ENCODE results near the gene TFF1. TPM values are rescaled to one million over a fixed set of nuclear protein-coding genes. Genes with fewer than 3 reads are reported as not detected.

Gene TFF1
- polyA plus RNA-seq, 1 donor from 2014 or later = not detected

DNA sequence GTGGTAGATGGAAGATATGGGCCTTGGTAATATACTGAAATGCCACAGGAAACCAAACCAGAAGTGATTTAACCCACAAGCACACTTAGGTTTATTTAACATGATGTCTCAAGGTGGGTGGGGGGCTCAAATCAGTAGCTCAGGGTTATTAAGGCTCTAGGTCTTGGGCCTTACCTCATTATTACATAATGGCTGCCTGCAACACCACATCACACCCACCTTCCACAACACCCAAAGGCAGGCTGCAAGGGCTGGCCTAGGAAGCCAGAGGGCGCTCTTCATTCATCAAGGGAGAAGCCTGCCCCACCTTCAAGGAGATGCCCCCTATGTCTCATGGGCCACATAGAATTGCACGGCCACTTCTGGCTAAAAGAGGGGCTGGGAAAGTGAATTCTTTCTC is 6.0 kb downstream of the TFF1 start:
- H3K79me2 ChIP-seq (replicated peaks; ENCODE audit: insufficient read depth, low read length) = no peaks in the 10 kb centered on the region
- no peaks in the 10 kb centered on the region for H3F3A ChIP-seq (ENCODE audit: insufficient read depth, low read length, poor library complexity, severe bottlenecking)
- H4K20me1 ChIP-seq (ENCODE audit: insufficient read depth) = no peaks in the 10 kb centered on the region
- no peak overlapping the region for H3K4me3 ChIP-seq (ENCODE audit: low read length)
- H3K9me2 ChIP-seq (ENCODE audit: insufficient read depth, low read length) = no peaks in the 10 kb centered on the region
- H3K27me3 ChIP-seq (ENCODE audit: insufficient read depth, low read depth, low read length) = no peaks in the 10 kb centered on the region
- no peak overlapping the region for H3K27ac ChIP-seq (ENCODE audit: low read length)
- TF ChIP-seq POLR2AphosphoS5 (IDR thresholded peaks at IDR 0.05) = no peak
- TF ChIP-seq EP300 (conservative IDR thresholded peaks at IDR 0.05; ENCODE audit: poor library complexity, severe bottlenecking) = no peak
- no peak for TF ChIP-seq EZH2 (IDR thresholded peaks at IDR 0.05; ENCODE audit: borderline replicate concordance, insufficient read depth, low read length, poor library complexity, severe bottlenecking)
- H3K36me3 ChIP-seq (ENCODE audit: insufficient read depth, low read length) = no peaks in the 10 kb centered on the region
- no peak overlapping the region for H3K4me2 ChIP-seq (ENCODE audit: low read length)
- no peak overlapping the region for H2AFZ ChIP-seq (ENCODE audit: low read depth, low read length)
- H3K9ac ChIP-seq (ENCODE audit: low read length) = no peak overlapping the region
- H3K9me3 ChIP-seq (ENCODE audit: low read length) = no peaks in the 10 kb centered on the region

DNA sequence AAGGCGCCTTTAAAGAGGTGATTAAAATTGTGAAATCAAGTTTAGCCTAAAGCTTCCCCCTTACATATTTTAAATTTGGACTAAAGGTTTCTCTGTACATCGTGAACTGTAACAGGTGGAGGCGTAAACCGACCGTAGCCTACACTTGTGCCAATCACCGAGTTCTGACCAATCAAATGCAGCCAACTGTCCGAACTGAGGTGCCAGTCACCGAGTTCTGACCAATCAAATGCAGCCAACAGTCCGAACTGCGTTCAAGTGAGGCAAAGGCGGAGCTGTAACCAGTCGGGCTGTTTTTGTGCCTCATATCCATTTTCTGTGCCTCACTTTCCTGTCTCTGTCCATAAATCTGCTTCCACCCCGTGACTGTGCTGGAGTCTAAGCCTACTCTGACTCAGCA is 7.4 kb downstream of the TFF1 start:
- no peak overlapping the region for H3K4me2 ChIP-seq (ENCODE audit: low read length)
- no peaks in the 10 kb centered on the region for H3F3A ChIP-seq (ENCODE audit: insufficient read depth, low read length, poor library complexity, severe bottlenecking)
- no peaks in the 10 kb centered on the region for H3K9me2 ChIP-seq (ENCODE audit: insufficient read depth, low read length)
- no peak overlapping the region for H3K9ac ChIP-seq (ENCODE audit: low read length)
- no peaks in the 10 kb centered on the region for H3K36me3 ChIP-seq (ENCODE audit: insufficient read depth, low read length)
- H3K27ac ChIP-seq (ENCODE audit: low read length) = no peak overlapping the region
- TF ChIP-seq, protein P1, sequence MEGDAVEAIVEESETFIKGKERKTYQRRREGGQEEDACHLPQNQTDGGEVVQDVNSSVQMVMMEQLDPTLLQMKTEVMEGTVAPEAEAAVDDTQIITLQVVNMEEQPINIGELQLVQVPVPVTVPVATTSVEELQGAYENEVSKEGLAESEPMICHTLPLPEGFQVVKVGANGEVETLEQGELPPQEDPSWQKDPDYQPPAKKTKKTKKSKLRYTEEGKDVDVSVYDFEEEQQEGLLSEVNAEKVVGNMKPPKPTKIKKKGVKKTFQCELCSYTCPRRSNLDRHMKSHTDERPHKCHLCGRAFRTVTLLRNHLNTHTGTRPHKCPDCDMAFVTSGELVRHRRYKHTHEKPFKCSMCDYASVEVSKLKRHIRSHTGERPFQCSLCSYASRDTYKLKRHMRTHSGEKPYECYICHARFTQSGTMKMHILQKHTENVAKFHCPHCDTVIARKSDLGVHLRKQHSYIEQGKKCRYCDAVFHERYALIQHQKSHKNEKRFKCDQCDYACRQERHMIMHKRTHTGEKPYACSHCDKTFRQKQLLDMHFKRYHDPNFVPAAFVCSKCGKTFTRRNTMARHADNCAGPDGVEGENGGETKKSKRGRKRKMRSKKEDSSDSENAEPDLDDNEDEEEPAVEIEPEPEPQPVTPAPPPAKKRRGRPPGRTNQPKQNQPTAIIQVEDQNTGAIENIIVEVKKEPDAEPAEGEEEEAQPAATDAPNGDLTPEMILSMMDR (IDR thresholded peaks at IDR 0.05; ENCODE audit: poor library complexity, severe bottlenecking) = no peak
- TF ChIP-seq, protein P2, sequence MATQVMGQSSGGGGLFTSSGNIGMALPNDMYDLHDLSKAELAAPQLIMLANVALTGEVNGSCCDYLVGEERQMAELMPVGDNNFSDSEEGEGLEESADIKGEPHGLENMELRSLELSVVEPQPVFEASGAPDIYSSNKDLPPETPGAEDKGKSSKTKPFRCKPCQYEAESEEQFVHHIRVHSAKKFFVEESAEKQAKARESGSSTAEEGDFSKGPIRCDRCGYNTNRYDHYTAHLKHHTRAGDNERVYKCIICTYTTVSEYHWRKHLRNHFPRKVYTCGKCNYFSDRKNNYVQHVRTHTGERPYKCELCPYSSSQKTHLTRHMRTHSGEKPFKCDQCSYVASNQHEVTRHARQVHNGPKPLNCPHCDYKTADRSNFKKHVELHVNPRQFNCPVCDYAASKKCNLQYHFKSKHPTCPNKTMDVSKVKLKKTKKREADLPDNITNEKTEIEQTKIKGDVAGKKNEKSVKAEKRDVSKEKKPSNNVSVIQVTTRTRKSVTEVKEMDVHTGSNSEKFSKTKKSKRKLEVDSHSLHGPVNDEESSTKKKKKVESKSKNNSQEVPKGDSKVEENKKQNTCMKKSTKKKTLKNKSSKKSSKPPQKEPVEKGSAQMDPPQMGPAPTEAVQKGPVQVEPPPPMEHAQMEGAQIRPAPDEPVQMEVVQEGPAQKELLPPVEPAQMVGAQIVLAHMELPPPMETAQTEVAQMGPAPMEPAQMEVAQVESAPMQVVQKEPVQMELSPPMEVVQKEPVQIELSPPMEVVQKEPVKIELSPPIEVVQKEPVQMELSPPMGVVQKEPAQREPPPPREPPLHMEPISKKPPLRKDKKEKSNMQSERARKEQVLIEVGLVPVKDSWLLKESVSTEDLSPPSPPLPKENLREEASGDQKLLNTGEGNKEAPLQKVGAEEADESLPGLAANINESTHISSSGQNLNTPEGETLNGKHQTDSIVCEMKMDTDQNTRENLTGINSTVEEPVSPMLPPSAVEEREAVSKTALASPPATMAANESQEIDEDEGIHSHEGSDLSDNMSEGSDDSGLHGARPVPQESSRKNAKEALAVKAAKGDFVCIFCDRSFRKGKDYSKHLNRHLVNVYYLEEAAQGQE (IDR thresholded peaks at IDR 0.05; ENCODE audit: borderline replicate concordance) = no peak
- TF ChIP-seq SMC3 (conservative IDR thresholded peaks at IDR 0.05; ENCODE audit: poor library complexity) (no peak), MXI1 (conservative IDR thresholded peaks at IDR 0.05; ENCODE audit: poor library complexity, severe bottlenecking) (no peak)
- no peaks in the 10 kb centered on the region for H3K79me2 ChIP-seq (replicated peaks; ENCODE audit: insufficient read depth, low read length)
- no peak overlapping the region for H2AFZ ChIP-seq (ENCODE audit: low read depth, low read length)
- H4K20me1 ChIP-seq (ENCODE audit: insufficient read depth) = no peaks in the 10 kb centered on the region
- H3K9me3 ChIP-seq (ENCODE audit: low read length) = no peaks in the 10 kb centered on the region
- H3K4me3 ChIP-seq (ENCODE audit: low read length) = no peak overlapping the region
- no peaks in the 10 kb centered on the region for H3K27me3 ChIP-seq (ENCODE audit: insufficient read depth, low read depth, low read length)

DNA sequence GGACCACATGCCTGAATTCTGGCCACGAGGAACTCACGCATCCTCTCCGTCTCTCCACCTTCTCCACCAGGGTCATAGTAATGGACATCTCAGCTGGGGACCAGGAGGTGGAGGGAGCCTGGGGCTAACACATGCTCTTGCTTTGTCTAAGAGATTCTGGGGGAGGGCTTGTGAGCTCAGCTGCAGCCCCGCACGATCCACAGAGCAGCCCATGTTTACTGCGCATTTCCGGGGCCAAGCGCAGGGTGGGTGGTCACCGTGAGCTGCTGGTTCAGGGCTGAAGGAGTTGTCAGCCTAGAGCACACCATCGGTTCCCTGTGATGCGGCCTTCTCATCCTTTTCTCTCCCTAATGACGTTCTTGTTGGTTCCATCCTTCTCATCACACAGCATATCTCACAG is 8.1 kb downstream of the TFF1 start:
- H3K4me2 ChIP-seq (ENCODE audit: low read length) = no peak overlapping the region
- no peaks in the 10 kb centered on the region for H3K9me2 ChIP-seq (ENCODE audit: insufficient read depth, low read length)
- no peak overlapping the region for H3K4me3 ChIP-seq (ENCODE audit: low read length)
- no peaks in the 10 kb centered on the region for H3K9me3 ChIP-seq (ENCODE audit: low read length)
- TF ChIP-seq, protein P2 (IDR thresholded peaks at IDR 0.05; ENCODE audit: borderline replicate concordance) = no peak
- TF ChIP-seq RAD21 (conservative IDR thresholded peaks at IDR 0.05) = no peak
- TF ChIP-seq TAF1 (IDR thresholded peaks at IDR 0.05; ENCODE audit: low read depth) = no peak
- TF ChIP-seq MXI1 (conservative IDR thresholded peaks at IDR 0.05; ENCODE audit: poor library complexity, severe bottlenecking) = no peak
- TF ChIP-seq, protein P1 (IDR thresholded peaks at IDR 0.05; ENCODE audit: poor library complexity, severe bottlenecking) = no peak
- no peak for TF ChIP-seq EZH2 (IDR thresholded peaks at IDR 0.05; ENCODE audit: borderline replicate concordance, insufficient read depth, low read length, poor library complexity, severe bottlenecking)
- TF ChIP-seq POLR2AphosphoS5 (IDR thresholded peaks at IDR 0.05) = no peak
- TF ChIP-seq EP300 (conservative IDR thresholded peaks at IDR 0.05; ENCODE audit: poor library complexity, severe bottlenecking) = no peak
- TF ChIP-seq SMC3 (conservative IDR thresholded peaks at IDR 0.05; ENCODE audit: poor library complexity) = no peak
- no peak overlapping the region for H3K9ac ChIP-seq (ENCODE audit: low read length)
- no peak overlapping the region for H2AFZ ChIP-seq (ENCODE audit: low read depth, low read length)
- H3K36me3 ChIP-seq (ENCODE audit: insufficient read depth, low read length) = no peaks in the 10 kb centered on the region
- H3F3A ChIP-seq (ENCODE audit: insufficient read depth, low read length, poor library complexity, severe bottlenecking) = no peaks in the 10 kb centered on the region
- H3K27me3 ChIP-seq (ENCODE audit: insufficient read depth, low read depth, low read length) = no peaks in the 10 kb centered on the region
- no peak overlapping the region for H3K27ac ChIP-seq (ENCODE audit: low read length)
- H4K20me1 ChIP-seq (ENCODE audit: insufficient read depth) = no peaks in the 10 kb centered on the region
- no peaks in the 10 kb centered on the region for H3K79me2 ChIP-seq (replicated peaks; ENCODE audit: insufficient read depth, low read length)

All from neural cell (in vitro differentiated cells).